Measurements from ENCODE around the gene PRR20D. TPM values are rescaled to one million over a fixed set of nuclear protein-coding genes. Genes with fewer than 3 reads are reported as not detected.

Gene PRR20D
- total RNA-seq, 6 donors from 2014 or later, result not detected

DNA sequence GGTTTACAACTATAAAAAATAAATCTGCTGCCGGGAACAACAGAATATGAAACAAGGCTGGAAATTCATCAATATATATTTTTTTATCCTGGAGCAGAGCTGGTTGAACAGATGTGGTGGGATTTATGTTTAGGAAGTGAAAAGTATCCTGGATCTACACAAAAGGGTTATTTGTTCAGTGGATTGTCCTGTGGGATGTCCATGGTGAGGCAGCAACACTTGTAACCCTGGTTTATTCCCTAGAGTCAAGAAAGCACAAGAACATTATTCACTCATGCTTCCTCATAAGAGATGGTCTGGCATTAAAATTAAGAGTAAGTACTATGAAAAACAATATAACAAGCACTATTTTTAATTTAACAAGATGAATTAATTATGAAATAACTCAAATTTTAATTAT, 52.6 kb downstream of the PRR20D start:
- H3K27me3 ChIP-seq, result no peaks in the 10 kb centered on the region
- 83 to 95% methylated on average over 1 of the region's 1 CpG for WGBS, 2 donors
- H3K27ac ChIP-seq, result no peak overlapping the region
- DNase-seq (no peak), ATAC-seq (ENCODE audit: low FRiP score in 2 of 2) (no peak)
- no peaks in the 10 kb centered on the region for H3K4me1 ChIP-seq
- TF ChIP-seq POLR2A (IDR thresholded peaks at IDR 0.05), result no peak
- no peak for TF ChIP-seq EP300 (IDR thresholded peaks at IDR 0.05)
- TF ChIP-seq, protein P1, sequence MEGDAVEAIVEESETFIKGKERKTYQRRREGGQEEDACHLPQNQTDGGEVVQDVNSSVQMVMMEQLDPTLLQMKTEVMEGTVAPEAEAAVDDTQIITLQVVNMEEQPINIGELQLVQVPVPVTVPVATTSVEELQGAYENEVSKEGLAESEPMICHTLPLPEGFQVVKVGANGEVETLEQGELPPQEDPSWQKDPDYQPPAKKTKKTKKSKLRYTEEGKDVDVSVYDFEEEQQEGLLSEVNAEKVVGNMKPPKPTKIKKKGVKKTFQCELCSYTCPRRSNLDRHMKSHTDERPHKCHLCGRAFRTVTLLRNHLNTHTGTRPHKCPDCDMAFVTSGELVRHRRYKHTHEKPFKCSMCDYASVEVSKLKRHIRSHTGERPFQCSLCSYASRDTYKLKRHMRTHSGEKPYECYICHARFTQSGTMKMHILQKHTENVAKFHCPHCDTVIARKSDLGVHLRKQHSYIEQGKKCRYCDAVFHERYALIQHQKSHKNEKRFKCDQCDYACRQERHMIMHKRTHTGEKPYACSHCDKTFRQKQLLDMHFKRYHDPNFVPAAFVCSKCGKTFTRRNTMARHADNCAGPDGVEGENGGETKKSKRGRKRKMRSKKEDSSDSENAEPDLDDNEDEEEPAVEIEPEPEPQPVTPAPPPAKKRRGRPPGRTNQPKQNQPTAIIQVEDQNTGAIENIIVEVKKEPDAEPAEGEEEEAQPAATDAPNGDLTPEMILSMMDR (IDR thresholded peaks at IDR 0.05), result no peak
- TF ChIP-seq POLR2AphosphoS5 (IDR thresholded peaks at IDR 0.05), result no peak
- no peak overlapping the region for H3K4me3 ChIP-seq
- H3K36me3 ChIP-seq, result no peaks in the 10 kb centered on the region
- H3K9me3 ChIP-seq, result no peaks in the 10 kb centered on the region

Small RNA genes within 50 kb of the gene (small RNA-seq; reads per million reads assigned to genes)
- 0 reads per million in 4 donors for gene PRR20FP

Other genes starting within 250 kb of the PRR20D start
- not detected for gene PRR20A, start 19.7 kb upstream of the PRR20D start, total RNA-seq
- not detected for gene PRR20B, start 13.1 kb upstream of the PRR20D start, total RNA-seq
- gene PRR20C, start 6.6 kb upstream of the PRR20D start, total RNA-seq, result not detected
- gene PRR20E, start 6.6 kb downstream of the PRR20D start, total RNA-seq, result not detected